NCI-H1105 (cell line): ENCODE data around the gene DCLK1.
"Not testable (repeated sequence)": the region's sequence is repeated elsewhere in the genome, so short reads cannot be mapped to it uniquely, and the experiment has no call there.

Source experiments
- DNase-seq: peaks from one replicate; lab custom pipeline; 2025; lab: John Stamatoyannopoulos, UW

DCLK1 gene

DNA sequence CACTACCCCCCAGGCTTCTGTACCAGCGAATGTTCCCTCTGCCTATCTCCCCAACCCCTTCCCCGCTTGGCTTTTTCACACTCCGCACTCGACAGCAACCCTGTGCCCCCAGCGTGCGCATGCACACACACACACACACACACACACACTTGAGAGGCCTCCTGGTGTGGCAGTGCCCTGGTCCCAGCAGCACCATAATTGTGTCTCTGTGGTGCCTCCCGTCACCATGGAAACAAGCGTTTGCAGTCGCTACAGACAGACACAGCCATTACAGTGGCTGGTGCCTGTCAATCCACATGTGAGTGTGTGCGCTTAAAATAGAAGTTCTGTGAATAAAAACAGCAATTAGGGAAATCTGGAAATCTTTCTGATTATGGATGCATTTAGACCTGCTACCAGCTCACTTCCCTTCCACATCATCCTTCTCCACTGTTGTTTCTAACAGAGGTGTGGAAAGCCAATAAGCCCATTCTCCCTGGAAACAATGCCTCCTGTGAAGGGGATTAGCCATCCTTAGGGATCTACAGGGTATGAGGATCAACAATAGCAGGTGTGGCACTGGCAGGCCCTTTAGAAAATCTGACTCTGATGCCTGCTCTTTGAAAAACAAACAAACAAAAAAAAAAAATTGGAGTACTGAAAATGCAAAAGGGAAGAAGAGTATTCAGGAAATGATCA lies 146.3 kb downstream of the DCLK1 start:
- DNase-seq = peak; percentile 80

DNA sequence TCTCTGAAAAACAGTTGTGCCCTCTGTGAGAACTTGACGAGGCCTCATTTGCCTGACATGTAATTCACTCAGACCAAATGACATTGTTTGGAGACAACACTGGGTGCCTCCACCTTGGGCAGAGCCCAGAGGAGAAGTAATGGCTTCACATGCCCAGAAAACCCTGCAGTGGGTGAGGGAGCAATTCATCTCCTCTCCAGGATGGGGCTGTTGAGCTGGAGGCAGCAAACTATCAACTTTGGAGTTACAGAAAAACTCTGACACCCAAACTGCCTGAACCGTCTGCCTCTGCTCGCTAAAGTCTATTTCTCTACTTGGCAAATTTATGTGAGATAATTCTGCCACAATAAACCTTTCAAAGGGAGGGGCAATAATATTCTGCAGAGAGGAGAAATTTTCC lies 146.9 kb downstream of the DCLK1 start:
- DNase-seq = no peak

DNA sequence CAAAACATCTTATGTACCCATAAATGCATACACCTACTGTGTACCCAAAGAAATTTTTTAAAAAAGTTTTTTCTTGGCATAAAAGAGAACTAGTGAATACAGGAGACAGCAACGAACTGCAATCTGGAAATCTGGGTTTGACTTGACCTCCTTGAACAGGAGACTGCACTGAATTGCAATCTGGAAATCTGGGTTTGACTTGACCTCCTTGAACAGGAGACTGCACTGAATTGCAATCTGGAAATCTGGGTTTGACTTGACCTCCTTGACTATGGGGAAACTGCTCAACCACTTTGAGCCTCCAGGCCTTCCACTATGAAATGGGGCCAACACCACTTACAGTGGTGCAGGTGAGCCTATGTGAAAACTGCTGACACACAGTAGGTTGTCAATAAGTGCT lies 147.5 kb downstream of the DCLK1 start:
- DNase-seq = not testable (repeated sequence)

DNA sequence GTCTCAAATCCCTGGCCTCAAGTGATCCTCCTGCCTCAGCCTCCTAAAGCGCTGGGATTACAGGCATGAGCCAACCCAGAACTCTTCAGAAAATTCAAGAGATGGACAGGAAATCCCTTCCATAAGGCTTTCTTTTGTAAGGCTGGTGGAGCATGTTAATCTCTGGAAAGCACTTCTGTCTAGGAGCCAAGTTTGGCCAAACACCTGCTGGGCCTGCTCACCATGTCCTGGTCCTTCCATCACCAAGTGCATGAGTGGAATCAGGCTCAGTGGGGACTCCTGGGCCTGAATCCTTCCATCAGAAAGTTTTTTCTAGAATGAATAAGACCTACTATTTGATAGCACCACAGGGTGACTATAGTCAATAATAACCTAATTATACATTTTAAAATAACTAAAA lies 148.0 kb downstream of the DCLK1 start:
- DNase-seq = no peak

DNA sequence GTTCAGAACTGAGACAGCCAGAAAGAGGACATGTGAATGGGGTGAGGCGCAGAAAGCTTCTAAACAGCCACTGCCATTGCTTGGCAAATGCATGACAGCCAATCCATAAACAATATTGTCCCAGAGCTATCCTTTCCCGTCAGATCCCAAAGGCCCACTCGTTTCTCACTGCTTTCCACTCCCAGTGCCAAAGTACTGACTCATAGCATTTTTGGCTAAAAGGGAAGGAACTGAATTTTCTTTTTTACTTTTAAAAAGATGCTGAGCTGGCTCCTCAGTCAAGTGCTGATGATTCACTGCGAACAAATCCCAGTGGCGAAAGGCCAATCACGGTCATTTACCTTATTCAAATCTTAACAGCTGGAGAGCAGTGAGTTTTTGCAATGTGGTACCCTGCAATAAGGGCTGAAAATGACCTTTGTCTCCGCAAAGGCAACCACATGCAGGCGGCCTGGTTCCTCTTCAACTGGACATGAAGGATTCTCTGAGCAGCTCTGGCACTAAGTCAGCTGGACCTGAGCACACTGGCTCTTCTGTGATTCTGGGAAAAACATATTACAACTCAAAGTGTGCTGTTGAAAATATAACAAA lies 151.7 kb downstream of the DCLK1 start:
- DNase-seq = no peak

DNA sequence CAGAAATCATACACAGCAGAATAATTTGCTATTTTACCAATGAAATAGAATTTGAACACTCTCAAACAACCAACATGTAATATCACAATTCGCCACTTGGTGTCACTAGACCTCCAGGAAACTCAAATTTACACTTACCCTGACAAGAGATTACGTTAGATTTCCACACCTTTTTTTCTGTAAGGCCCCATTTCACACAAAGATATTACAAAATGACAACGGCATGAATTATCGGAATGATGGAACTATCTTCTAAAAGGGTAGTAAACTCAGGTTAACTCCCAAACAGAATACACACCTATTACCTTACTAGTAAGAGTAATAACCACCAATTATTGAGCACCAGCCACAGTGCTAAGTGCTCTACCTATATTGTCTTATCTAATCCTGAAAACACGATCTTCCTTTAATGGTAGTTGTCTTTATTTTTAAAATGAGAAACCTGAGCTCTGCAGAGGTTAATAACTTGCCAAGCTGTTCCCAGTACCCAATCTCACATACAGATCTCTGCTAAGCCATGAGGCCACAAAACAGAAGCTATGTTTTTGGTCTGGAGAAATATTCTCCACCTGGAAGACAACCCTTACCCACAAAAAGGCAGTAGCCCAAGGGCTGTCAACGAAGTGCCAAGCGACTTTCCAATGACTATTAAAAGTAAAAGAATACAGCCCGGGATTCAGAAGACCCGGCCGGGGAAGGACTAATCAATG lies 152.4 kb downstream of the DCLK1 start:
- DNase-seq = peak; percentile 36

DNA sequence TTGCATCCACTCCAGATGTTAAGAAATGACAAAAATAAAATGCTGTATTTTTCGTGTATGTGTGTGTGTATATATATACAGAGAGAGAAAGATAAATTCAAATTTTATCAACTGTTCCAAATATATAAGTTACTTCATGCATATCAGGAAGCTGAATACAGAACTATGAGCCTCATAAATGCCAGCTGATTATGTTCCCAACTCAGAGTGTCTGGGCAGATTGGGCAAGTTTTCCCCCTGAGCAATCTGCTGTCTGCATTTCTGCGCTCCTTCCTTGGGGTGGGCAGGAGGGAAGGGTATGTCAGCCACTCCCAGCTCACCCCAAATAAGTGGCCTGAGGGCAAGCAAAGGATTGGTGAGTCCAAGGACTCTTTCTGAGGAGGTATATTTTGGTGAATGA lies 154.1 kb downstream of the DCLK1 start:
- no peak for DNase-seq

DNA sequence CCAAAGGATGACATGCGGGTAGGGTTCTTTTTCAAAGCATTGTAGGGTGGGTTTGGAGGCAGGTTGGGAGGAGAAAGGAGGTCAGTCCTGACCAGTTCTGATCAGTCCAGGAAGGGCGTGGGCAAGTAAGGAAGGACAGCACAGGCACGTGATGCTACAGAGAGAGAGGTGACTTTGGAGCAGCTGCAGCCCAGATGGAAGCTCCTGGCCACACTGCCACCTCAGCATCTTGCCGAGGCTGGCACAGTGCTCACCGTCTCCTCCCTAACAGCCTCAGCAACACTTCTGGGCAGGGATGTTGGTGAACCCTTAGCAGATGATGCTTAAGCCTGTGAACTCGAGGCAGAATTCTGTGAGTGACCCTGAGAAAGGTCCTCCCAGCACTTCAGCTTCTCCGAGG lies 155.1 kb downstream of the DCLK1 start:
- no peak for DNase-seq

DNA sequence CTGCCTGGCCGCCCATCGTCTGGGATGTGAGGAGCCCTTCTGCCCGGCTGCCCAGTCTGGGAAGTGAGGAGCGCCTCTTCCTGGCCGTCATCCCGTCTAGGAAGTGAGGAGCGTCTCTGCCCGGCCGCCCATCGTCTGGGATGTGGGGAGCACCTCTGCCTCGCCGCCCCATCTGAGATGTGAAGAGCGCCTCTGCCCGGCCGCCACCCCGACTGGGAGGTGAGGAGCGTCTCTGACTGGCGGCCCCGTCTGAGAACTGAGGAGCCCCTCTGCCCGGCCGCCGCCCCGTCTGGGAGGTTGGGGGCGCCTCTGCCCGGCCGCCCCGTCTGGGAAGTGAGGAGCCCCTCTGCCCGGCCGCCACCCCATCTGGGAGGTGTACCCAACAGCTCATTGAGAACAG lies 164.2 kb downstream of the DCLK1 start:
- DNase-seq = not testable (repeated sequence)

DNA sequence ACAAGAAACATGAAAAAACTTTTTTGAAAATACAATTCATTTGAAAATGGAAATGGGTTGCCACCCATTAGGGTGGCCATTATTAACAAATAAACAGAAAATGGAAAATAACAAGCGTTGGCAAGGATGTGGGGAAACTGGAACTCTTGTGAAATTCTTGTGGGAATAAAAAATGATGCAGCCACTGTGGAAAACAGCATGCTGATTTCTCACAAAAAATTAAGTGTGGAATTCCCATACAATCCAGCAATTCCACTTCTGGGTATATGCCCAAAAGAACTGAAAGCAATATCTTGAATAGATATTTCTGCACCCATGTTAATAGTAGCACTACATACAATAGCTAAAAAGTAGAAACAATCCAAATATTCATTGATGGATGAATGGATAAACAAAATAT lies 165.2 kb downstream of the DCLK1 start:
- DNase-seq = no peak

DNA sequence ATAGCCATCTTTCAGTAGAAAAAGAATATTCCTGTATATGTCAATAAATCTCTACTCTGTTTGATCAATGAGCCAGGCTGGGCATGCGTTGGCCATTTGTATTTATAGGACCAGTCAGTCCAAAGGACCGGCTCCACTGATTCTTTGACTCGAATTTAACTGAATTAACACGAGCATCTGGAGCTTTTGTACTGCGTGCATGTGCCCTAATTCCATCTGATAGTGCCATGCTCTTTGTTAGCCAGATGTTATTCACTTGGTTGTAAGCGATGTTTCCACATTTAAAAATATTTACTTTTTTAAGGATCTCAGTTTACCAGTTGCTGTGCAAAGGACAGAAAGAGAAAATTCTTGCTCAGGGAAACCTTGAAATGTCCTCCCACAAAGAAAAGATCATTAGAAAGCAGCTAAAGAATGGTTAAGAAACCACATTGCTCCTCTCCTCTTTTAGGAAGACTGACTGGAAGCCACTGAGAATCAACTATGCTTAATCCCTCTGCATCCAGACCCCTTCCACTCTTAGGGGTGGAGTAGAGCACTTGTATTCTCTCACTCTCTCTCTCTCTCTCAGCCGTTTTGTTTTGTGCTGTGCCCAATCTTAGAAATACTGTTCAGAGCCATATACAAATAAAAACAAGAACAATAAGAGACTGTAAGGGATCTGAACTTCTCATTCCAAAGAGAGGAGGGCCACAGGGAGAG lies 165.8 kb downstream of the DCLK1 start:
- DNase-seq = no peak

DNA sequence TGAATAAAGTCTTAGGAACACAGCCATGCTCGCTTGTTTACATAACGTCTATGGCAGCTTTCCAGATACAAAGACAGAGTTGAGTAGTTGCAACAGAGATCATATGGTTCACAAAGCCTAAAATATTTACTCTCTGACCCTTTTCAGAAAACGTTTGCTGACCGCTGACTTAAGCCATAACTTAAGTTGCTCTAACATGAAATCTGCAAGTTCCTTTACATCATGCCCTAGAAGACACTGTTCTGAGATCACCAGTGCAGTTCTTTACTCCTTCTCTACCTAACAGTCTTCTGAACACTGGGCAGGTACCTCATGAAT lies 166.4 kb downstream of the DCLK1 start:
- DNase-seq = no peak

DNA sequence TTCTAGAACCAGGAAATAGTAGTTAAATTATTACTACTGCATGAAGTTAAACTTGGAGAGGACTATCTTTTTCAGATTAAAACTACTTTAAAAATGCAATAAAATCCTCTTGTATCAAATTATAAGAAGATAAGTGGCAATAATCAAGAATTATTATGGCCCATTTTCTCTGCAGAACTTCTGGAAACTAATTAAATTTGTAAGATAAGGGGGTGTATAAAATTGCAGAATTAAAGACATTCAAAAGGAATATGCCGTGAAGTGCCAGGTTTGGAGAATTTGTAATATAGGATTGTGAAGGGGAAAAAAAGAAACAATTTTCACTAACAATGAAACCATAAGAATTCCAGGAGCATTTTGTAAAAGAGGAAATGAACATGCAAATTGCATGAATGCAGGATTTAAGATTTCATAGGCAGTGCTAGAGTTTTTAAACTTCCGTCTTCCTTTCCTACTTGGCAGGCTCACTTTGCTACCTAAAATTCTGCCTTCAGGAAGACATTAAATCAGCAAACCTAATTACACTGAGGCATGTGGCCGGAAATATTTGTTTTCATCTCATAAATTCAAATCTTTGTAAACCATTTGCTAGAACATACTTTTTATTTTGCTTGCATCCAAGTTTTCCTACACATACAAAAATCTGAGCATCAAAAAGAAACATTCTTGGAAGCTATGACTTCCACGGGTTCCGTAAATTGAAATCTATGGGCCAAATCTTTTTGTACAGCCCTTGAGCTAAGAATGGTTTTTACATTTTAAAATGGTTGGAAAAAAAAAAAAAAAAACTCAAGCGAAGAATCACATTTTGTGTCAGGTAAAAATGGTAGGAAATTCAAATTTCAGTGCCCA lies 166.9 kb downstream of the DCLK1 start:
- no peak for DNase-seq

DNA sequence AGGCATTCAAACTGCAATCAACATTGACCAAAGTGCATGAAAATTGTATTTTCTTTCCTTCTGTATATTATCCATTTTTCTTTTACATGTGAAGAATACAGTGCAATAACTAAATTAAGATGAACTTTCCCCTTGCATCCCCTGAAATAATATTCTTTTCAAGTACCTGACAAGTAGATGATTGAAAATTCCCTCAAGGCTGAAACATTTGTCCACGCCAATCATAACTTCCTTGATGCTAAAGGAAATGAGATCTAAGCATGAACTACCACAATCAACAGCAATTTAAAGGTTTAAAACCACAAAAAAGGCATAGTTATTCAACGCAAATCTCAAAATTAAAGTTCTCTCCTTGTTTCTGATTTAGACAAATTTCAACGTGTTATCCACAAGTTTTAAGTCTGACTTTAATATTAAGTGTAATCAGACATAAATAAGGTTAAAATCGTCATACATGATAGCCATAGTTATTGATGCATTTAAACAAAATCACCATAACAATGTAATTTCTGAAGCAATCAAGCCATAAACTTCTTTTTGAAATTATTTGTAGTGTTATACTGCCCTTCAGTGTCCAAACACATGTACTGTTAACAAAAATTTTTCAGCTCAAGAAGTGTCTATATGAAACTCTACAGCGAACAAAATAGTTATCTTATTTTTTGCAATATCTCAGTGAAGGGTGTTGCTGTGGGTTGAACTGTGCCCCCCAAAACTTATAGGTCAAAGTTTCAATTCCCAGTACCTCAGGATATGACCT lies 169.5 kb downstream of the DCLK1 start:
- no peak for DNase-seq

DNA sequence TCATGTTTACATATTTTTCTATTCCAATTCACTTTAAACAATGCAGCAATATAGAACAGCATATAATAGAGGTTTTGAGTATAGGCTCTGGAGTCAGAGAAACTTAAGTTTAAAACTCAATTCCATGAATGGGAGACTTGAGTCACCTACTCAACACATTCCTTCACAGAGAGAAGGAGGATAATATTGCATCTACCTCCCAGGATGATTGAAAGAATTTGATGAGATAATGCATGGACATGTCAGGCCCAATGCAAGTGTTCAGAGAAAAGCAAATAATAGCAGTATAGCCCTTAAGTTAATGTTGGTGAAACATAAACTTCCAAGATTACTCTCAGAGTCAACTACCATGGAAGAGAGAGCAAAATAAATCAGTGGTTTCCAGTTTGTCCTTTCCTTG lies 170.2 kb downstream of the DCLK1 start:
- no peak for DNase-seq

DNA sequence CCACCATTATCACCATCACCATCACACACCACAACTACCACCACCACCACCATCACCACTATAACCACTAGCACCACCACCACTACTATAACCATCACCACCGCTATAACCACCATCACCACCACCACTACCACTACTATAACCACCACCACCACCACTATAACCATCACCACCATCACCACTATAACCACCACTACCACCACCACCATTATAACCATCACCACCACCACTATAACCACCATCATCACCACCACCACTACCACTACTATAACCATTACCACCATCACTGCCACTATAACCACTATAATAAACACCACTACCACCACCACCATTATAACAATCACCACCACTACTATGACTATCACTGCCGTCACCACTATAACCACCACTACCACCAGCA lies 173.2 kb downstream of the DCLK1 start:
- no peak for DNase-seq

DNA sequence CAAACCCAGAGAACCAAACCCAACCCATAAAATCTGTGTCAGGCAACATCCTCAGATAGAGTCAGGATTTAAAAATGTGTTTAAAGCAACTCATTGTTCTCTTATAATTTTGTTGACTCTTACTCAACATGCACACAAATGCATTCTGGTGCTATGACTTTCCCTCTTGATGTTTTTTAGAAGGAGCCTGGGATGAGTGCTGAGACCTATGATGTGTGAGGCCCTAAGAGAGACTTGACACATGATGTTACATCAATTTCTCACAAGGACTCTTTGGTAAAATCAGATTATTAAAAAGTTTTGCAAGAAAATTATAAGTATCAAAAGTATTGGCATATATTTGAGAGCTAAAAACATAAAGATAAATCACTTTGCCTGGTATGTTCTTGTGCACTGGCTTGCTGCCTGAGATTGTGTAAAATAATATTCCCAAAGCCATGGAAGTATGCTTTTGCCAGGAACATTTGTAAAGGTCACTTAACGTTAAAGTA lies 173.9 kb downstream of the DCLK1 start:
- DNase-seq = no peak

DNA sequence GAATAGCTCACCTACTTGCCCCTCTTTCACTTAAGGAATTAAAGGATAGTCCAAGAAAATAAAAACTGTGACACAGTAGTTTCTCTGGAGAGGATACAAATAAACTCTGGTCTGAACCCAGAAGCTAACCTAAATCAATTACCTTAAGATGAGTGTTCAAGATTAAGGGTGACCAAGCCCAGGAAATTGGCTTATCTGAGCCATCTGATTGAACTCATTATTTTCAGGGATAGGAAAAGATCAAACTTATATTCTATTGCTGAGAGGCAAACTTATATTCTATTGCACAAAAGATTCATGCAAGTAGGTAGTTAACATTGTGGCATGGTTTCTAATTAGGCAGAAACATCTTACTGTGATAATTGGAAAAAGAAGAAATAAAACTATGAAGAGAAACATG lies 175.1 kb downstream of the DCLK1 start:
- DNase-seq = no peak

DNA sequence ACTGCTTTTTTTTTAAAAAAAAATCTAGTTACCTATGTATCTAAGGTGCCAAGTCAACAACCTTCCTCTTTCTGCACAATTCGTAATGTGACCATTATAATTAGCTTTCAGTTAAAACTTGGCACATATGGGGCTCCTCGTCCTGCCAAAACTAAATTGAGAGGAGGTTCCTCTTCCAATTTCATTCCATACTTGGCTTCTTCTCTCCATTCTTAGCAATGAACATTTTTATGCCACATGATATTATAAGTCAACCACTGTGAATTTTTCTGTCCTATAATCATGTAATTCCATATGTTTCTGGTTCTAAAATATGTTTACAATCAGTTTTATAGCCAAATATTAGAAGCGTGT lies 177.0 kb downstream of the DCLK1 start:
- peak; percentile 29 for DNase-seq

DNA sequence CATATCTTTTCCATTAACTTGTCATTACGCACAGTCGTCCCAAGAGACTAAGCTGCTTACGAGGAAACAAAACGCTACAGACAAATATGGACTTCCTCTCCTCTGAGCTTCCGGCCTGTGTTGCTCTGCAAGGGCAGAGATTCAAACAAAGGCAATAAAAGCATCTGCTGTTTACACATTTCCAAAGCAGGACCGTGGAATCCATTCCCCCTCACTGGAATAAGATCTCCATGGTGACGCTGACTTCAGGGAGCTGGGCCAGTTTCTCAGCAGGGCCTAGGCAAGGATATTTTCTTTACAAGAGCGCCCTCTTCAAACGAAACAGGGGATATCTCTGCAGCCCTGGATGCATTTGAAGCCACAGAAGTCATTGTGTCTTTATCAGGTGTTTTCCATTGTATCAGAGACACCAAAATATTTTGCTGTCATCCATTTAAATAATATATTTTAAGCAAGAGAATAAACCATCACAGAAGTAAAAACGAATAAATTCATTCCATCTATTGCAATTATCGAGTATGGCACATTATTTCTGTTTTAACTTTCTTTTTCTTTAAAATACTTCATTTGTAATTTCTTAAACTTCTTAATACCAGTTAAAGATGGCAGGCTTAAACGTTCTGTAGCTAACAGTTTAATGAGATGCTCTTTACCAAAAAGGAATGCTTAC lies 177.5 kb downstream of the DCLK1 start:
- DNase-seq = peak; percentile 88

DNA sequence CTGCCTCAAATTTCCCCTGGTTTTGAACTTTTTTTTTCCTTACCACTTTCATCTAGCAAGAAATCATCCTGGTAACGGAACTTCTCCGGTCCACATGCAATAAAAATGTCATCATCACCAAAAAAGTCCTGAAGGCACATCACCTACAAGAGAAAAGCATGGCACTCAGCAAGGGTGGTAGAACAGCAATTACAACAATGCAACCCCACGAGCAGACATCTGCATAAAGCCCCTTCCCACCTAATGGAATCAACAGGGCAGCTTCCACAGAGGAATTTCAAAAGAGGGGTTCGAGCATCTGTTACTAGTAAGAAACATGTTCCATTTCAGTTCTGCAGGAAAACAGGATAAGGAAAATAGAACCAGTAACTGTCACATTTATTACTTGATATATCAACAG lies 183.9 kb downstream of the DCLK1 start:
- DNase-seq = no peak
